PC-3 (cell line): ENCODE measurements around the gene PLCB4. TPM values are rescaled to one million over a fixed set of nuclear protein-coding genes. Genes with fewer than 3 reads are reported as not detected.

Source experiments
- ATAC-seq: fragments of 200-7000 bp; cut with Tn5 transposase; 2 replicates; pipeline ENCODE4 v1.9.1; 2020; ENCODE audit warnings: mild to moderate bottlenecking, moderate library complexity
- BruUV-seq: library from RNA; stranded (reverse); fragments of 400-500 nt; replicated peaks from 2 replicates; lab custom pipeline; 2021; lab: Mats Ljungman, UMichigan
- CTCF ChIA-PET: fragments of 300-600 bp; sonication (Branson Sonifier 250); formaldehyde crosslinking; loops from one replicate; lab custom pipeline; 2022; ENCODE audit warnings: antibody characterized with exemption; lab: Charles Lee
- POLR2A ChIA-PET: fragments of 300-600 bp; sonication (Branson Sonifier 250); formaldehyde crosslinking; loops from one replicate; lab custom pipeline; 2022; ENCODE audit warnings: antibody characterized with exemption; ENCODE audit not compliant: unreplicated experiment; lab: Charles Lee
- DNase-seq: peaks from one replicate; pipeline ENCODE4 v3.0.0-alpha.2; 2015
- H2AFZ ChIP-seq: fragments of 300-600 bp; sonication (generic); 2 replicates; pipeline ENCODE4 v1.6.0; 2016; ENCODE audit warnings: antibody characterized with exemption, low read length
- H3F3A ChIP-seq: fragments of 300-600 bp; sonication (generic); one replicate; pipeline ENCODE4 v1.6.0; 2017; ENCODE audit warnings: antibody characterized with exemption, low read length, control low read depth, mild to moderate bottlenecking; ENCODE audit not compliant: unreplicated experiment
- H3K27ac ChIP-seq: fragments of 300-600 bp; sonication (generic); 2 replicates; pipeline ENCODE4 v1.5.1; 2016; ENCODE audit warnings: mild to moderate bottlenecking, low read length
- H3K27me3 ChIP-seq: fragments of 300-600 bp; sonication (generic); 2 replicates; pipeline ENCODE4 v1.6.1; 2016; ENCODE audit warnings: low read length, mixed read lengths
- H3K36me3 ChIP-seq: fragments of 300-600 bp; sonication (generic); 2 replicates; pipeline ENCODE4 v1.6.1; 2016; ENCODE audit warnings: low read depth, mixed run types, low read length, mixed read lengths
- H3K4me1 ChIP-seq: fragments of 300-600 bp; sonication (generic); 2 replicates; pipeline ENCODE4 v1.5.1; 2016; ENCODE audit warnings: low read length; ENCODE audit not compliant: insufficient read depth
- H3K4me2 ChIP-seq: fragments of 300-600 bp; sonication (generic); 2 replicates; pipeline ENCODE4 v1.6.0; 2016; ENCODE audit warnings: low read length
- H3K4me3 ChIP-seq: fragments of 300-600 bp; sonication (generic); 2 replicates; pipeline ENCODE4 v1.5.1; 2016; ENCODE audit warnings: mild to moderate bottlenecking, low read length, mixed read lengths
- H3K79me2 ChIP-seq: fragments of 300-600 bp; sonication (generic); 2 replicates; pipeline ENCODE4 v1.6.1; 2017; ENCODE audit warnings: low read length, mixed read lengths
- H3K9ac ChIP-seq: fragments of 300-600 bp; sonication (generic); 2 replicates; pipeline ENCODE4 v1.6.0; 2016; ENCODE audit warnings: mild to moderate bottlenecking, low read length
- H3K9me2 ChIP-seq: fragments of 300-600 bp; sonication (generic); replicated peaks from 2 replicates; pipeline ENCODE4 v1.6.1; 2016; ENCODE audit warnings: mixed run types, low read length, mixed read lengths
- H3K9me3 ChIP-seq: fragments of 300-600 bp; sonication (generic); 2 replicates; pipeline ENCODE4 v1.6.1; 2016; ENCODE audit warnings: low read length, mixed read lengths
- H4K20me1 ChIP-seq: fragments of 300-600 bp; sonication (generic); 2 replicates; pipeline ENCODE4 v1.6.1; 2016; ENCODE audit warnings: low read length, mixed read lengths
- EZH2 ChIP-seq: fragments of 300-600 bp; sonication (generic); IDR thresholded peaks from one replicate; pipeline ENCODE4 v1.6.1; 2017; ENCODE audit warnings: antibody characterized with exemption, mild to moderate bottlenecking, low read length; ENCODE audit not compliant: unreplicated experiment
- EZH2phosphoT487 ChIP-seq: fragments of 300-600 bp; sonication (generic); IDR thresholded peaks from 2 replicates; pipeline ENCODE4 v1.6.1; 2018; ENCODE audit warnings: mild to moderate bottlenecking, antibody characterized with exemption, low read length, borderline replicate concordance
- intact Hi-C: fragments of 100-400 bp; cut with micrococcal nuclease; formaldehyde crosslinking; loops from 2 replicates; pipeline ENCODE4 v1.9.0; 2023
- total RNA-seq: library from RNA; depleted of rRNA; stranded (reverse); fragments of >200 nt; gene quantifications from 2 replicates; pipeline ENCODE4 v1.2.3, GENCODE V29; 2014
- TF ChIP-seq, protein P1 (sequence below): fragments of 300-600 bp; sonication (generic); conservative IDR thresholded peaks from 2 replicates; pipeline ENCODE4 v1.5.1; 2017; ENCODE audit warnings: antibody characterized with exemption, low read depth, mild to moderate bottlenecking, low read length

Gene PLCB4
- total RNA-seq, 1 experiment from 2014 or later = 25.4 TPM

DNA sequence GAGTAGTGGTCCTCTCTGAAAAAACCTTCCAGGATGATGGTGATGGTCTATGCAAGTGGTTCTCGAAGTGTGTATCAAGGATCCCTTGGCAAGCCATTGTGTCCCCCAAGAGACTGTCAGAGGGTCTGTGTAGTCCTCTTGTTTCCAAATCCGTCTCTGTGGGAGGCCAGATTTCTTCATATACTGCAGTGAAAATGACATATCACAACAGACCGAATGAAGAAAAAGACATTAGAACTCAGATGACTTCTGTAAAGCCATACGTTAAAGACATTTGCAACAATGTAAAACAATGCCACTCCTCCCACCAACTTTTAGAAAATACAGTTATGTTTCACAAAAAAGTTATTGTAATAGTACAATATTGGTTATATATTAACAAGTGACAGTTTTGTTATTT, 418.3 kb downstream of the PLCB4 start:
- H3K79me2 ChIP-seq = no peaks in the 10 kb centered on the region
- no peaks in the 10 kb centered on the region for H3K9me3 ChIP-seq
- BruUV-seq = no TSS peak
- no peak overlapping the region for H3K4me3 ChIP-seq
- no peaks in the 10 kb centered on the region for H4K20me1 ChIP-seq
- ChIA-PET CTCF (no interaction called here), POLR2A (no interaction called here)
- H3F3A ChIP-seq = no peaks in the 10 kb centered on the region
- ATAC-seq (no peak), DNase-seq (no peak)
- no peak overlapping the region for H3K4me2 ChIP-seq
- no peak overlapping the region for H3K27ac ChIP-seq
- no peak overlapping the region for H2AFZ ChIP-seq
- no peaks in the 10 kb centered on the region for H3K27me3 ChIP-seq
- no peaks in the 10 kb centered on the region for H3K9me2 ChIP-seq
- peaks cover 29% of the 10 kb centered on the region for H3K4me1 ChIP-seq
- intact Hi-C loops = loop anchor here (2.0 kb wide), 1 partner anchor 78 kb away; no protein-coding TSS in a partner anchor
- no peak overlapping the region for H3K9ac ChIP-seq
- TF ChIP-seq, protein P1, sequence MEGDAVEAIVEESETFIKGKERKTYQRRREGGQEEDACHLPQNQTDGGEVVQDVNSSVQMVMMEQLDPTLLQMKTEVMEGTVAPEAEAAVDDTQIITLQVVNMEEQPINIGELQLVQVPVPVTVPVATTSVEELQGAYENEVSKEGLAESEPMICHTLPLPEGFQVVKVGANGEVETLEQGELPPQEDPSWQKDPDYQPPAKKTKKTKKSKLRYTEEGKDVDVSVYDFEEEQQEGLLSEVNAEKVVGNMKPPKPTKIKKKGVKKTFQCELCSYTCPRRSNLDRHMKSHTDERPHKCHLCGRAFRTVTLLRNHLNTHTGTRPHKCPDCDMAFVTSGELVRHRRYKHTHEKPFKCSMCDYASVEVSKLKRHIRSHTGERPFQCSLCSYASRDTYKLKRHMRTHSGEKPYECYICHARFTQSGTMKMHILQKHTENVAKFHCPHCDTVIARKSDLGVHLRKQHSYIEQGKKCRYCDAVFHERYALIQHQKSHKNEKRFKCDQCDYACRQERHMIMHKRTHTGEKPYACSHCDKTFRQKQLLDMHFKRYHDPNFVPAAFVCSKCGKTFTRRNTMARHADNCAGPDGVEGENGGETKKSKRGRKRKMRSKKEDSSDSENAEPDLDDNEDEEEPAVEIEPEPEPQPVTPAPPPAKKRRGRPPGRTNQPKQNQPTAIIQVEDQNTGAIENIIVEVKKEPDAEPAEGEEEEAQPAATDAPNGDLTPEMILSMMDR = no peak
- TF ChIP-seq EZH2phosphoT487 = no peak
- no peak for TF ChIP-seq EZH2
- no peaks in the 10 kb centered on the region for H3K36me3 ChIP-seq

- no peak overlapping the region for H2AFZ ChIP-seq
- H3K9me2 ChIP-seq = no peaks in the 10 kb centered on the region
- ATAC-seq = 0 out of 2 replicates have a peak, but pooled peaks have one; percentile 7
- DNase-seq = peak; percentile 19
- H3K27ac ChIP-seq = no peak overlapping the region
- no peak overlapping the region for H3K9ac ChIP-seq
- H3K4me3 ChIP-seq = no peak overlapping the region
- no peaks in the 10 kb centered on the region for H3K27me3 ChIP-seq
- TF ChIP-seq EZH2phosphoT487 (no peak), EZH2 (no peak)
- TF ChIP-seq, protein P1 = no peak
- intact Hi-C loops = no loop called here
- peaks cover 37% of the 10 kb centered on the region for H3K4me1 ChIP-seq
- no peaks in the 10 kb centered on the region for H3F3A ChIP-seq
- H3K9me3 ChIP-seq = no peaks in the 10 kb centered on the region
- BruUV-seq = no TSS peak
- no peaks in the 10 kb centered on the region for H4K20me1 ChIP-seq
- H3K79me2 ChIP-seq = no peaks in the 10 kb centered on the region
- POLR2A ChIA-PET = no interaction called here
- H3K4me2 ChIP-seq = no peak overlapping the region
- H3K36me3 ChIP-seq = no peaks in the 10 kb centered on the region
- CTCF ChIA-PET = no interaction called here
These were observed 419.2 kb downstream of the PLCB4 start for GRCh38 chr20:9488063-9488462.

GRCh38 chr20:9490161-9490560, 421.3 kb downstream of the PLCB4 start:
- CTCF ChIA-PET = no interaction called here
- TF ChIP-seq EZH2phosphoT487 = no peak
- TF ChIP-seq, protein P1 = no peak
- TF ChIP-seq EZH2 = no peak

More at GRCh38 chr20:9490161-9490560, 421.3 kb downstream of the PLCB4 start:
- Histone ChIP-seq H3K4me3 (no peak overlapping the region), H3K27me3 (no peaks in the 10 kb centered on the region), H3K4me2 (no peak overlapping the region), H3K4me1 (peaks cover 37% of the 10 kb centered on the region), H3K9me2 (no peaks in the 10 kb centered on the region), H3K36me3 (no peaks in the 10 kb centered on the region), H3F3A (no peaks in the 10 kb centered on the region), H2AFZ (no peak overlapping the region), H3K9me3 (no peaks in the 10 kb centered on the region), H3K27ac (no peak overlapping the region), H3K9ac (no peak overlapping the region), H4K20me1 (no peaks in the 10 kb centered on the region), H3K79me2 (no peaks in the 10 kb centered on the region)
- POLR2A ChIA-PET = no interaction called here
- ATAC-seq (no peak), DNase-seq (no peak)
- intact Hi-C loops = no loop called here
- BruUV-seq = no TSS peak
